ENCODE data around the gene LYSET. TPM values are rescaled to one million over a fixed set of nuclear protein-coding genes. Genes with fewer than 3 reads are reported as not detected.

LYSET gene
- total and polyA plus RNA-seq, 2 donors (not counting 3 experiments of a cell fraction or from before 2014, with no cell fraction given): 14.3 to 18.4 TPM

DNA sequence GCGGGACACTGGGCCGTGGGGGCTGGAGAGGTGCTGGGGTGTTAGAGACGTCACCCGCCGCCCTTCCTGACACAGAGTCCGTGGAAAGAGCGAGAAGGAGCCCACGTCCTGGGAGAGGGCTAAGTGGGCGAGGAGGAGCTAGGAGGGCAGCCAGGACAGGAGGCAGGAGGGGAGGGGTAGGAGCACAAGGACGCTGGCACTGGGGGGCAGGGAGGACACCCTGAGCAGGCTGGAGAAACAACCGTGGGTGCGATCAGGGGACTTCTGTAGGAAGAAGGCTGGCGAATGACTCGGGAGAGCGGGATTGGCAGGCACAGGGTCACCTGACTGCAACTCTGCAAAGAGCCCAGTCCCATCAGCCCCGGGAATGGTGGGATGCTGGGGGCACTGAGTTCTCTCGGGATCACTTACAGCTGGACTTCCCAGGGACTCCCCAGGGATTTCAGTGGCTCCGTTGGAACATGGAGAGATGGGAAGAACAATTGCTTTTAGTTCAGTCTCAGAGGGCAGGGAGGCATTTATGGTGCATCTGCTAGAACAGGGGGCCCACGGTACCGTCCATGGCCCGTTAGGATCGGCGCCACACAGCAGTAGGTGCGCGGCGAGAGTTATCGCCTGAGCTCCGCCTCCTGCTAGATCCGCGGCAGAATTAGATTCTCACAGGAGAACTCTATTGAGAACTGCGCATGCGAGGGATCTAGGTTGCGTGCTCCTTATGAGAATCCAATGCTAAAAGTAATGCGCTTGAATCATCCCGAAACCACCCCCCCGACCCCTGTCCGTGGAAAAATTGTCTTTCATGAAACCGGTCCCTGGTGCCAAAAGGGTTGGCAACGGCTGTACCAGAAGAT, 46.2 kb downstream of the LYSET start:
- FAIRE-seq (peak; percentile 78), DNase-seq (ENCODE audit: low read depth, low spot score) (peak; percentile 71)
- CTCF ChIA-PET: interaction anchor here (0.6 to 3.3 kb wide), 4 partner anchors 12 to 323 kb away, joined by 3 to 10 read pairs (median 4); no protein-coding TSS in a partner anchor
- Histone ChIP-seq H3K9me1 (replicated peaks; ENCODE audit: control insufficient read depth, extremely low read depth, insufficient read depth, low read length) (no peaks in the 10 kb centered on the region), H4K20me1 (replicated peaks; ENCODE audit: control insufficient read depth, extremely low read depth, insufficient read depth, low read length) (no peaks in the 10 kb centered on the region), H3K4me3 (replicated peaks in 1 of 3; ENCODE audit: insufficient read depth in 1 of 3, low read depth in 1 of 3, low read length in 3 of 3) (peak overlapping the region in 2 of 3 experiments; percentile 14 to 37), H3K9me3 (replicated peaks; ENCODE audit: control insufficient read depth, insufficient read depth, low read length) (no peaks in the 10 kb centered on the region), H3K27me3 (ENCODE audit: control insufficient read depth in 2 of 2, insufficient read depth in 2 of 2, low read length in 2 of 2) (no peaks in the 10 kb centered on the region), H3K27ac (ENCODE audit: insufficient read depth, low read depth, low read length) (no peak overlapping the region), H3K4me2 (ENCODE audit: insufficient read depth, low read length) (peak overlapping the region; percentile 33), H2AFZ (ENCODE audit: low read depth, low read length) (peak overlapping the region; percentile 57), H3K36me3 (ENCODE audit: control insufficient read depth in 2 of 2, extremely low read depth in 1 of 2, insufficient read depth in 2 of 2, low read length in 2 of 2) (peaks cover 5 to 8% of the 10 kb centered on the region in 2 experiments), H3K4me1 (ENCODE audit: control insufficient read depth, extremely low read depth, insufficient read depth, low read length) (no peaks in the 10 kb centered on the region), H3K9ac (replicated peaks; ENCODE audit: extremely low read depth, insufficient read depth, low read length) (no peak overlapping the region), H3K79me2 (ENCODE audit: control insufficient read depth, insufficient read depth, low read length) (no peaks in the 10 kb centered on the region)
- dilution Hi-C loops (cut with MboI; ENCODE audit: extremely low pct_ligation_motif_present, low sequenced_read_pairs) (no loop called here), intact Hi-C loops (cut with micrococcal nuclease) (loop anchor here (5.0 kb wide), 1 partner anchor 386 kb away; no protein-coding TSS in a partner anchor)
- BruUV-seq (replicated peaks): no TSS peak
- POLR2A ChIA-PET: interaction anchor here (0.7 kb wide), 1 partner anchor 12 kb away, joined by 3 read pairs; no protein-coding TSS in a partner anchor
- TF ChIP-seq, protein P1, sequence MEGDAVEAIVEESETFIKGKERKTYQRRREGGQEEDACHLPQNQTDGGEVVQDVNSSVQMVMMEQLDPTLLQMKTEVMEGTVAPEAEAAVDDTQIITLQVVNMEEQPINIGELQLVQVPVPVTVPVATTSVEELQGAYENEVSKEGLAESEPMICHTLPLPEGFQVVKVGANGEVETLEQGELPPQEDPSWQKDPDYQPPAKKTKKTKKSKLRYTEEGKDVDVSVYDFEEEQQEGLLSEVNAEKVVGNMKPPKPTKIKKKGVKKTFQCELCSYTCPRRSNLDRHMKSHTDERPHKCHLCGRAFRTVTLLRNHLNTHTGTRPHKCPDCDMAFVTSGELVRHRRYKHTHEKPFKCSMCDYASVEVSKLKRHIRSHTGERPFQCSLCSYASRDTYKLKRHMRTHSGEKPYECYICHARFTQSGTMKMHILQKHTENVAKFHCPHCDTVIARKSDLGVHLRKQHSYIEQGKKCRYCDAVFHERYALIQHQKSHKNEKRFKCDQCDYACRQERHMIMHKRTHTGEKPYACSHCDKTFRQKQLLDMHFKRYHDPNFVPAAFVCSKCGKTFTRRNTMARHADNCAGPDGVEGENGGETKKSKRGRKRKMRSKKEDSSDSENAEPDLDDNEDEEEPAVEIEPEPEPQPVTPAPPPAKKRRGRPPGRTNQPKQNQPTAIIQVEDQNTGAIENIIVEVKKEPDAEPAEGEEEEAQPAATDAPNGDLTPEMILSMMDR (IDR thresholded peaks at IDR 0.05; ENCODE audit: extremely low read depth in 1 of 2, insufficient read depth in 1 of 2, low read depth in 1 of 2, low read length in 2 of 2): no peak
- TF ChIP-seq GATA2 (IDR thresholded peaks at IDR 0.05; ENCODE audit: insufficient read depth, insufficient read length, low read depth, low read length): no peak
- TF ChIP-seq JUN (IDR thresholded peaks at IDR 0.05; ENCODE audit: borderline replicate concordance, insufficient read depth, insufficient read length, low read depth): no peak
- TF ChIP-seq POLR2A (IDR thresholded peaks at IDR 0.05; ENCODE audit: low read depth, low read length): peak; percentile 52
- no peak for TF ChIP-seq FOS (IDR thresholded peaks at IDR 0.05; ENCODE audit: borderline replicate concordance, insufficient read depth, low read length)
